GM12875 (cell line): ENCODE results near the gene SELENOH.
A peak's percentile ranks its signal among the peaks of the same experiment; 100 is the strongest.

ENCODE experiments used
- H3K4me3 ChIP-seq: one replicate; pipeline ENCODE4 v1.5.1; 2011; ENCODE audit warnings: low read depth, low read length, control low read depth
- CTCF ChIP-seq: IDR thresholded peaks from 2 replicates; pipeline ENCODE4 v1.5.1; 2011; ENCODE audit warnings: low read depth, mild to moderate bottlenecking, control low read depth, inconsistent platforms, low read length, moderate library complexity, borderline replicate concordance; ENCODE audit not compliant: insufficient read depth

The SELENOH gene

GRCh38 chr11:57729479-57729878 lies 11.8 kb upstream of the SELENOH start:
- H3K4me3 ChIP-seq: no peak overlapping the region
- no peak for TF ChIP-seq CTCF

- TF ChIP-seq CTCF: no peak
- H3K4me3 ChIP-seq: no peak overlapping the region
These were observed 8.6 kb upstream of the SELENOH start for GRCh38 chr11:57732661-57733060.

- no peak for TF ChIP-seq CTCF
- no peak overlapping the region for H3K4me3 ChIP-seq
These were observed 5.5 kb upstream of the SELENOH start for GRCh38 chr11:57735619-57736298.

- no peak for TF ChIP-seq CTCF
- H3K4me3 ChIP-seq: peak overlapping the region; percentile 95
These were observed 779 bp downstream of the SELENOH start for GRCh38 chr11:57742087-57742452.

- no peak for TF ChIP-seq CTCF
- H3K4me3 ChIP-seq: no peak overlapping the region
These were observed 3.1 kb downstream of the SELENOH start for GRCh38 chr11:57744357-57744756.

- no peak overlapping the region for H3K4me3 ChIP-seq
- TF ChIP-seq CTCF: no peak
These were observed 3.9 kb downstream of the SELENOH start for GRCh38 chr11:57745206-57745605.

- H3K4me3 ChIP-seq: no peak overlapping the region
- TF ChIP-seq CTCF: no peak
These were observed 5.6 kb downstream of the SELENOH start for GRCh38 chr11:57746920-57747319.
